IPS DF 4.7 (cell line): Measurements from ENCODE around the gene CALD1.

Source experiments
- DNase-seq: peaks from one replicate; pipeline ENCODE4 v3.0.0-alpha.2; 2013; ENCODE audit warnings: low spot score; ENCODE audit errors: extremely low read depth

The CALD1 gene

DNA sequence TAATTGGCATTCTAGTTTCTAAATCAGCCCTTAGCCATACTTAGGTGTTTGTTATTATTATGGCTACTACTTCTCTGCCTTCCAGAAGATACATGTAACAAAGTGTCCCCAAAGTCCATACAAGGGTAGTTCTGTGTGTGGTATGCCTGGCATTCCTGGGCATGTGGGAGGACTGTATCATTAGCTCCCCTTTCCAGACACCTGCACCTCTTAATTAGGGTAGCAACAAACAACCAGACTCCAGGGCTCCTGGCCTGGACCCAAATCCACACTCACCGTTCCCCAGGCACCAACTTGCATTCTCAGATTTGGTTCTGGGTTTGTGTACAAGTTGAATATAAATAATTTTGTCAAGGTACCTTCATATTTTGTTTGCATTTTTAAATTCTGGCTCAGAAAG is 15.5 kb upstream of the CALD1 start:
- DNase-seq: no peak

DNA sequence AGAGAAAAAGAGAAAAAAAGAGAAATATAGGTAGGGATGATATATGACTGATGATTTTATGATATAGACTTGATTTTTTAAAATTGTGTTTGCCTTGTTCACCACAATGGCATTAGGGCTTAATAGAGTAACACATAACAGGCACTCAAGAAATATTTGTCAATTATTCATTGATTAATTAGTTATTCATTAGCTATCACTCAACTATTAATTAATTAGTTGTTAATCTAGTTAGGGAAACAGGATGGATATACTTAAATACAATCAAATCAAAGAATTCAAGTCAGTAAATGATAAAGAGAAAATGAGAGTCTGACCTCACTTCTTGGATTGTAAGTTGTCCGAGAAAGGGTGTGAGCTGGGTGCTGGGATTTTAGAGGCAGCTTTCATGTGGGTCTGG is 15.1 kb upstream of the CALD1 start:
- no peak for DNase-seq

DNA sequence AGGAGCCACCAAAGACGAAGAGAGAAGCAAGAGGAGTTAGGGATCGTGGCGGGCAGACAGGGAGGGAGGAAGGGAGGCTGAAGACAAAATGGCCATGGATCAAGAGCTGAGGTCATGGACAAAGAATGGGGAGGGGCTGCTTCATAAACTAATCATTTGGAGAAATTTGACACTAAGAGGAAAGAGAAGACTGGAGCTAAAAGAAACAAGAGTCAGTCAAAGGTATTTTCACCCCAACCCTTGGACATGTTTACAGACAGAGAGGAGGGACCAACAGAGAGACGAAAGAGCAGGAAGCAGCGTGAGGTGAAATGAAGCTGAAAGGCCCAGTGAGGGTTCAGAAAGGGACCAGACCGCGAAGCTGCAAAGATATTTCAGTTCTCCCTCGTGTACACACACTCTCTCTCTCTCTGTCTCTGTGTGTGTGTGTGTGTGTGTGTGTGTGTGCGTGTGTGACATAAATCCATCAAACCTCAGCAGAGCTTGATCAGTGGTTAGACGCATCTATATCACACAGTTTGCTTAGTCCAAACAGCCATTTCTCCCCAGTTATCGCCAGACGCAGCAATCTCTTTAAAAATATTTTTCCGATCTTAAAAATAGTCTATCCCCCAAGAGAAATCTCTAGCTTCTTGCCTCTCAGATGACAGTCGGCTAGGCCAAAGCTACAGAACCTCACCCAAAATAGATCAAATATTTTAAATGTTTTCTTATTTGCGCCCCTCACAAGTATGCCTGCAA is 12.5 kb upstream of the CALD1 start:
- no peak for DNase-seq

DNA sequence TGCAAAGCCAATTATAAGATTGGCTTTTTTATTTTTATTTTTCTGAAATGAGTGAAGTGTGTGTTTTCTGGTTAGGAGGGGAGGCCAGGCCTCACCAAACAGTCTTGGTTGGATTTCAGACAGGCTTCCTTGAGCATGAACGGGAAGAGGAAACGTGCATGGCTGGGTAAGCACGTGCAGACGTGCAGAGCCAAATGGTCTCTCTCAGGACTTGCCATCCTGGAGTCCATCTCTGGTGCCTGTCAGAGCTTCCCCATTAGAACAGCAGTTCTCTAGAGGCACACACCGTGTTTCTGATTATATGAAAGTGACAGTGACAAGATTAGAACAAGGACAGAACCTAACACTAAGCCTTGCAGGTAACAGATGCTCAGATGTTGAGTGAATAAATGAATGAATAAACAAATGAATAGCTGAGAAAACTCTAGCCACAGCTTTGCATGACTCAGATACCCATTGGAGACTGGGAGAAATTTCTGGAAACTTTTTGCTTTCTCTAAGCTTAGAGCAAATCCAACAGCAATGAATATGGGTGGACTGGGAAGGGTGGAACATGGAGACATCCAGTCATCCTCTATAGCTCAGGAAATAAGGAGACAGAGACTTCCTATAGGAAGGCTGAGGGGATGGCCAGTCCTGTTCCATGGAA is 11.8 kb upstream of the CALD1 start:
- no peak for DNase-seq

DNA sequence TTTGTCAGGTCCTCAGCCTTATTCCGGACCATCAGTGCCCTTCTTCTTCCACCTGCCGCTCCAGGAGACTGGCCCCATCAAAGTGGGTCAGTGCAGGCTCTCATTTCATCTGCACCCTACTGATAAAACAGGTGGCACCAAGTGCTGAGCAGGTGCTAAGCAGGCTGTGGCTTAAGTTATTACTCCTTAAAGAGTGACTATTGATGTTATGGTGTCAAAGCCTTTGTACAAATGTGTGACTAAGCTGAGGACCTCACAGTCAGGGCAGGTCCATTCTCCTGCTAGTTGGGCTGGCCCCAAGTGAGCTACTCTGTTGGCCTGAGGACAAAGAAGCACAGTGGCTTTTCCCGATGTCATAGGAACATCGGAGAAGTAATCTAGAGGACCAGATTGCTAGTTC is 11.2 kb upstream of the CALD1 start:
- DNase-seq: no peak

GRCh38 chr7:134770676-134771075 is 8.8 kb upstream of the CALD1 start:
- no peak for DNase-seq

DNA sequence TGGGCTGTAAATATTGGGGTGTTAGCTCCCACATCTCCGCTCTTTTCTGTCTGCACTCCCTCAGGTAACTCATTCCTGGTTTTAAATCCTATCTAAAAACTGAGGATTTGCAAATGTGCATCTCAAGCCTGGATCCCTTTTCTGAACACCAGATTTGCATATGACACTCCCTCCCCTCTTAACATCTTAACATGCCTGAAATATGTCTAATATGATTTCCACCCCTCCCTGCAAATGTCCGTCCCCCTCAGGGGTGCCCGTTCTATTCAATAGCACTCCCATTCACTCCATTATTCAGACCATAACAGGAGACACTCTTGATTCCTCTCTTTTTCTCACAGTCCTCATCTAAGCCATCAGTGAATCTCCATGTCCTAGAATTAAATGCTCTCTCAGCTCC is 8.3 kb upstream of the CALD1 start:
- no peak for DNase-seq

- no peak for DNase-seq
These were observed 7.5 kb upstream of the CALD1 start for GRCh38 chr7:134771889-134772288.

DNA sequence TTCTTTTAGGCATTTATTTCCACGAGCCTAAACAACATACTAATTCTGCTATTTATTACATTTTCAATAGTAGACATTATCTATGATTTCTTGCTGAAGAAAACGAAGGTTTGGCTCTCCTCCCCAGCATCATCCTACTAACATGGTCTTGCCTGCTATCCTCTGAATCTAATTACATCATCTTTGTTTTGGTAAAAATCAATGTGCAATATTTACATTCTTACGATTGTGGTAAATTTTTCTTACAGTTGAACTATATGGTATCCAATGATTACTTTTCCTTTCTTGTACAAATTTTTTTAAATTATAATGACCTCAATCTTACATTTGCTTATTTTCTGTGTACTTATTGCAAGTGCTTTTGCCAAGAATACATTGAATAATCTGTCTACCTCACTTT is 7.0 kb upstream of the CALD1 start:
- no peak for DNase-seq

GRCh38 chr7:134773164-134773563 is 6.3 kb upstream of the CALD1 start:
- DNase-seq: no peak

GRCh38 chr7:134774119-134774518 is 5.3 kb upstream of the CALD1 start:
- no peak for DNase-seq

DNA sequence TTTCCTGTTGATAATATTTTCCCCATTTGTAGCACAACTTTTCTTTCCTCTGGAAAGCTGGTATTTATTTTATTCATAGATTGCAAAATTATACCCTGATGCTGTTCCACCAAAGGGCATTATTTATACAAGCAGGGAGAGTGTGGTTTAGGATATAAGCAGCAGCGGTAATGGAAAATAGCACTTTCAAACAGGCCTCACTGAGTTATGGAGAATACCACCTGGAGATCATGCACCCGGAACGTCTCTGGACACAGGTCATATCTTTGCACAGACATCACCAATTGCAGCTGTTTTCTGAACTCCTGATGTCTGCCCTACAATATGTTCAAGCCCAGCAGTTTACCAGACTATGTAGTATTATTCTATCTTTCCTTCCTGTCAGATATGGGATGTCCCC is 2.0 kb upstream of the CALD1 start:
- DNase-seq: no peak

DNA sequence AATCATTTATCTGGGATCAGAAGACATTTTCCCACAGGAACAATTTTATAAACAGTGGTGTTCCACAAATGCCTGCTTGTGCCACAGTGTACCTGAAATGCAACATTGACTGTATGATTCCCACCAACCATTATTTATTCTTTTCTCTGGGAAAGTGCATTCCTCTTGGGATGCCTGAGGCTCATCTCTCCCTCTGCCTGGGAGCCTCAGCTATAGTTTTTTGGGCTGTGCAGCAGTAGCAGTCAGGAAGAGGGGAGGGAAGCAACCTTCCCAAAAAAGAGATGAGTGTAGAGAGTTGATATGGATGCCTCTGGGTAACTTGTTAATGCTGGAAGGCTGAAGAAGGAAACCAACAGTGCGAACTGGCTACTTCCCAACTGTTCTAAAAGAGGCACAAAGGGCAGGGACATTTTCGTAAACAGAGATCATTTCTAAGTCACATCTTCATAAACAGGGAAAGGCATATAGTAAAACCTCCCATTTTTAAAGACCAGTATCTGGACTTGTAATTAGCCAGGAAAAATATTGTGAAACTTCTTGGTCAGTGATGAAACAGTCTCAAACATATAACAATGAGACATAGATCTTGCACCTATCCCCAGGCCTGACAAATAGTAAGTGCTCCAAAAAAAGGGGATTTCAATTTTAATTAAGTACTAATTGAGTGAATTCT is 1.4 kb upstream of the CALD1 start:
- no peak for DNase-seq

DNA sequence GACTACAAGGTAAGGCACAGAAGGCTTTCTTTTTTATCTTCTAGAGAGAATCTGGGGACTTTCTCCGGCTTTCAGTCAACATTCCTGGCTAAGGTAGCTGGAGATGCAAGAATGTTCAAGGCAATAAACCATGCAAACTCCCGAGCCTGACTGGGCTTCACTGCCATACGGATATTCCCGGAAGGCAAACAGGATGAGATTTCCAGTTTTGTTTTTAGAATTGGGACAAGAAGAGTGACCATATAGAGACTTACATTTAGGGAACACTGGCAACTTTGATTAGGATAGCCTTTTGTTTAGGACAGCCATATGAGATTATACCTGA is 269 bp downstream of the CALD1 start:
- no peak for DNase-seq

- DNase-seq: no peak
These were observed 863 bp downstream of the CALD1 start for GRCh38 chr7:134780166-134780828.

GRCh38 chr7:134781171-134781570 is 1.7 kb downstream of the CALD1 start:
- no peak for DNase-seq

- DNase-seq: no peak
These were observed 2.7 kb downstream of the CALD1 start for GRCh38 chr7:134782121-134782623.

DNA sequence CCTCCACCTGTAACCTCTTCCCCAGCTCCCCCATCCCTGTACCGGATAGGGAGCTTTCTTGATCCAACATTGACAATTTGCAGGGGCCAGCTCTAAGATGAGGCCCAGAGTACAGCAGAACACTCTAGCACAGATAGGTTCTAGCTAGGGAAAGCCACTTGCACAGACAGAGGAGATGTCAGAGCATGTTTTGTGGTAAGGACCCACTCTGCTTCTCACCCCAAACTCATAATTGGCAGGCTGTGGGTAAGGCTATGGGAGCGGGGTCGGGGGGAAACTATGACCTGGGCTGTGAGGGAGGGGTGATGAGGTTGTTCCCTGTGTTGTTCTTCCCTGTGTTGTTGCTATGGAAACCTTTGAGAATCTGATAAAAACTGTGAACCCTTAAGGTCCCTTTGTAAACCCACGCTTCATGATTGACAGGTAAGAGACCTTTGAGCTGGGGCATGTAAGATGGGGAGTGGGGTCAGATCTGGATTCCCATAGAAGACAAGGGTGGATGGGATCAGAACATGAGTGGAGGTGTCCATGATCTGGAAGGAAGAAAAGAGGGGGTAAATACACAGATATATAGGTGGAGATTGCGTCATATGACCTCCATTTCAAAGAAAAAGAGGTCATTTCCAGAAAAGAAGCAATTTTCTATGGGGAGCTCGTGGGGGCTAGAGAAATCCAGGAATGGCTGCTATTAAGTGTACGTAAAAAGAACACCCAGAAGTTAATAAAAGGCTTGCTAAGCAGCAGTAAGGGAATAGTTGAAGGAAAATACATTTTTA is 4.0 kb downstream of the CALD1 start:
- DNase-seq: no peak

GRCh38 chr7:134784251-134785049 is 5.0 kb downstream of the CALD1 start:
- no peak for DNase-seq

DNA sequence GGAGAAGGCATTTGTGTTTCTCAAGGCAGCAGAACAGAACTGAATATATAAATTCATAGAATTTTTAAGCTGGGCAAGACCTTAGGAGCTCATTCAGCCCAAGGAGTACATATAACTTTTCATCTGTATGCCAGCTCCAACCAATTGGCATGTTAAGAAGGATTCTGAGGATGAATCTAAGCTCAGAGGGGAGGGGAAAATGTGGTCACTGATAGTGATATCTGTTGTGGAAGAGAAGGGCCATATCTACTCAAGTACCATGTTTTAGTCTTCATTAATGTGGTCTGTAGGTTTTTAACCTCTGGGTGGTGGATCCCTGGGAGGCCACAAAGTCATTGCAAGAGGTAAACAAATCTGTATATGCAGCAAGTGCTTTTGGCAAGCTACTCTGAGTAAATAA is 6.4 kb downstream of the CALD1 start:
- DNase-seq: no peak

GRCh38 chr7:134787064-134787463 is 7.6 kb downstream of the CALD1 start:
- no peak for DNase-seq
